HK-2 (cell line): Measurements from ENCODE around the gene PRKRIP1.
"Not testable (repeated sequence)": the region's sequence is repeated elsewhere in the genome, so short reads cannot be mapped to it uniquely, and the experiment has no call there.

ENCODE experiments used
- DNase-seq: peaks from one replicate; pipeline ENCODE4 v3.0.0-alpha.2; 2018; ENCODE audit not compliant: unreplicated experiment

Gene PRKRIP1

DNA sequence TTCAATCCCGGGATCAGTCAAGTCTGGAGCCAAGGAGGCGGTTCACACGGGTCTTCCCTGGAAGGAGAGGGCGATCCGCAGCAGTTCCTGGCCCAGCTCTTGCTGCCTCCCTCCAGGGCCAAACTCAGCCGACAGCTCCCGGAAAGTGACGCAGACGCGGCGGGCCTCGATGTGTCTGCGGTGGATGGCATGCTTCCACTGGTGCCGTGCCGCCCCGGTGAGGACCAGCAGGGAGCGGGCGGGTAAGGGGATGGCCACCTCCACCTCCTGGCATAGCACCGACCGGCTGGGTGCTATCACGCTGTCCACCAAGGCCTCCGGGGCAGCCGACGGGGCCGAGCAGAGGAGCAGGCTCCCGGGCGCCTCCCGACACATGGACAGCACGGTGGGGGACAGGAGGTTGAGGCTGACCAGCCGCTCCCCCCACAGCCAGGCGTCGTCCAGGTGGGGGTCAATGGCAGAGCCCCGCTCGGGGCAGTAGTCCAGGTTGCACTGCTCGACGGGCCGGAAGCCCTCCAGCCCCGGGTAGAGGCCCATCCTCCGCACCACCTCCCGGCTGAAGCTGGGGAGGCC is 61.3 kb downstream of the PRKRIP1 start:
- DNase-seq, result no peak

DNA sequence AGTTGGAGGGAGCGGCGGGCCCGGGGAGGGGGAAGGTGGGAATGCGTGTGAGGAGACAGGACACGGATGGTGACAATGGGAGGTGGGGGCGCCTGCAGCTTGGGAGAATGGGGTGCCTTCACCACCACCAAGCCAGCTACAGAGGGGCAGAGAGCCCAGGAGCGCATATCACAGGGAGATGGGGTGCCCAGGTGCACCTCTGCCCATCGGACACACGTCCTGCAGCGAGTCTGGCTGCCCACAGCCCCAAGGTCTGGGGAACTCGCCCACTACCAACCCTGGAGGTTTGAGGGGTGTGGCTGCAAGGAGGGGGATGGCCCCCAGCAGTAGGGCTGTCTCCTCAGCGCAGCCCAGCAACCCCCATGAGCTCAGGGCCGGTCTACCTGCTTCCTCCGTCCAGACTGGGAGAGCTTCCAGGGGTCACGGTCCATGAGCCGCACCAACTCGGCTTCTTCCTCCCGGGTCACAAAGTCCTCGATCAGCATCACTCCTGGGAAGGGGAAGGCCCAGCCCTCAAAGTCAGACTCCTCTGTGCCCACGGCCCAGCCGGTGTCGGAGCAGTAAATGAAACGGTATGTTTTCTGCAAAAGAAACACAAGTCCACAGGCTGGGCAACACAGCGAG is 63.2 kb downstream of the PRKRIP1 start:
- no peak for DNase-seq

DNA sequence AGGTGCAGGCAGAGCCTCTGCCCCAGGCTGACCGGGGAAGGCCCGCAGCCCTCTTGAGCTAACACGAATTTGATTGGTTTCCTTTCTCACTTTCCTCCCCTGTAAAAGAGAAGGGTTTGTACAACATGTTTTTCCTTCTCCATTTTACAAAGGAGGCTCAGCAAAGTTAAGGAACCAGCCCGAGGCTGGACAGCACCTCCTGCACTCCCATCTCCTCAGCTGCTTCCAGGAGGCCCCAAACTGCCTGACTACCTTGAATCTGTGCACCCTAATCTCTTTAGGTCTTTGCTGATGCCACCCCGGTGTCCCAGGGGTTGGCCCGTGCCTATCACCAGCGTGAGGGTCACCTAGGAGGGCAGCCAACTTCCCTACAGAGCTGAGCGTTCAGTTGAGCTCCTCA is 64.3 kb downstream of the PRKRIP1 start:
- DNase-seq, result no peak

DNA sequence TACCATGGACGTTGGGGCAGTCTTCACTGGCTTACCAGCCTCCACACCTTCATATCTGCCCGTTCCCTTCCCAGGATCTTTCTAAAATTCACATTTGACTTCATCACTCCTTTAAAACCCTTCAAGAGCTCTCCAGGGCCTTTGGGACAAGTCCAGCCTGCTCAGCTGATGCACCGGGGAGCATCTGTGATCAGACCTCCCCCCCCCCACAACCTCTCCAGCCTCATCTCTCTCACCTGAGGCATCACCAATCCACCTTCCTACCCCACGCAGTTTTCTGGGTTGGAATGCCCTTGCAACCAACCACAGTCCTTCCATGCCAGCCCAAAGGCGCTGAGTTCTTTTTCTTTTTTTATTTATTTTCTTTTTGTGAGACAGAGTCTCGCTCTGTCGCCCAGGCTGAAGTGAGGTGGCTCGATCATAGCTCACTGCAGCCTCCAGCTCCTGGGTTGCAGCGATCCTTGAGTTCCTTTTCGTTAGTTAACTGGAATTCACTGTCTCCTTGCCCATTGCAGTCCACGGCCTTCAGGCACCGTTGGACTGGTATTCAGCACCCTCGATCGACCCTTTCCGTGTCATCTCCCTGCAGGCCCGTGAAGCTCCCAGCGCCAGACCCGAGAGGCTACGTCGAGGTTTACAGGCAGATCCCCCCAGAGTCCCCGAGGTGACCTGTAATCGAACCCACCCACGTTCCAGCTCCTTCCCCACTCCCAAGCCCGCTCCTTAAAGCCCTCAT is 67.8 kb downstream of the PRKRIP1 start:
- no peak for DNase-seq

DNA sequence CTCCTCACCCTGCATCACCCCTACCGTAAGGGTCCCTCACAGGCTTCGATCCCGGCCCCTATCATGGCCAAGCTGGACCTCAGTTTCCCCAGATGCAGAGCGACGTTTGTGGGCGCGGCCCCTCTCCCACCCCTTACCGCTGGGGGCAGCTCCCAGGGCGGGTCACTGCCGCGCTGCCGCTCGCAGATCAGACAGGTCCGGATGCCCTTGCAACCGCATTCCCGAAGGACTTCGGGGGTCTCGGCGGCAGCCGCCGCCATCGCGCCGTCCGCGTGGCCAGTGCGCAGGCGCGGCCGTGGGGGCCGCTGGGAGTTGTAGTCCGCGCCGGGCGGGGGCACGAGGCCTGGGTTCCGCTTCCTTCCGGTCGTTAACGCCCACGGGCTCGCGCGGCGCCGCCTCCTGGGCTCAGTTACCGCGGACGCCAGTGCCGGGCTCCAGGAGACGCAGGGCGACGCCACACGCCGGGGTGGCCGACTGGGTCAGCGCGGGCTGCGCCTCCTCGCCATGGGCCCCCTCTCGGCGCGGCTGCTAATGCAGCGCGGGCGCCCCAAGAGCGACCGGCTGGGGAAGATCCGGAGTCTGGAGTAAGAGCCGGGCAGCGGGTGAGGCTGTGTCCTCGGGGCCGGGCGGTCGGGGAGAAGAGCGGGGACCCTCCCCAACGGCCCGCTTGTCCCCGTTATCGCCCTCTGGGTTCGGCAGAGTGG is 68.6 kb downstream of the PRKRIP1 start, which contains the start of the genes ALKBH4 and LRWD1:
TSS of gene ALKBH4 (minus strand) at position 287 of the 704 bp plus-strand sequence. CDS start at position 260, 27 bp downstream.
TSS of gene LRWD1 (plus strand) at position 408 of the 704 bp plus-strand sequence. CDS start at position 505, 97 bp downstream.
- DNase-seq, result peak; percentile 96

DNA sequence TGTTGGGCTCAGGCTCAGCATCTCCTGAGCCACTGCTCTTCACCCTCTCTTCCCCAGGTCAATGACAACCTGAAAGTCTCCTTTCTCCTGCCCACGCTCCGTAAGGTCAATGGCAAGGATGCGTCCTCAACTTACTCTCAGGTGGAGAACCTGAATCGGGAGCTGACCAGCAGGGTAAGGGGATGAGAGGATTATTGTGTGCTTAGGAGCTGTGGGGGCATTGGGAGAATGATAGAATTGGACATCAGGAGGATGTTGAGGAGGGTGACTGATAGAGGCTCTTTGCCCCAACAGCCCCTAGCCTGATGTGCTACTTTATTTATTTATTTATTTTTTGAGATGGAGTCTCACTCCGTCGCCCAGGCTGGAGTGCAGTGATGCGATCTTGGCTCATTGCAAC is 69.9 kb downstream of the PRKRIP1 start:
- no peak for DNase-seq

DNA sequence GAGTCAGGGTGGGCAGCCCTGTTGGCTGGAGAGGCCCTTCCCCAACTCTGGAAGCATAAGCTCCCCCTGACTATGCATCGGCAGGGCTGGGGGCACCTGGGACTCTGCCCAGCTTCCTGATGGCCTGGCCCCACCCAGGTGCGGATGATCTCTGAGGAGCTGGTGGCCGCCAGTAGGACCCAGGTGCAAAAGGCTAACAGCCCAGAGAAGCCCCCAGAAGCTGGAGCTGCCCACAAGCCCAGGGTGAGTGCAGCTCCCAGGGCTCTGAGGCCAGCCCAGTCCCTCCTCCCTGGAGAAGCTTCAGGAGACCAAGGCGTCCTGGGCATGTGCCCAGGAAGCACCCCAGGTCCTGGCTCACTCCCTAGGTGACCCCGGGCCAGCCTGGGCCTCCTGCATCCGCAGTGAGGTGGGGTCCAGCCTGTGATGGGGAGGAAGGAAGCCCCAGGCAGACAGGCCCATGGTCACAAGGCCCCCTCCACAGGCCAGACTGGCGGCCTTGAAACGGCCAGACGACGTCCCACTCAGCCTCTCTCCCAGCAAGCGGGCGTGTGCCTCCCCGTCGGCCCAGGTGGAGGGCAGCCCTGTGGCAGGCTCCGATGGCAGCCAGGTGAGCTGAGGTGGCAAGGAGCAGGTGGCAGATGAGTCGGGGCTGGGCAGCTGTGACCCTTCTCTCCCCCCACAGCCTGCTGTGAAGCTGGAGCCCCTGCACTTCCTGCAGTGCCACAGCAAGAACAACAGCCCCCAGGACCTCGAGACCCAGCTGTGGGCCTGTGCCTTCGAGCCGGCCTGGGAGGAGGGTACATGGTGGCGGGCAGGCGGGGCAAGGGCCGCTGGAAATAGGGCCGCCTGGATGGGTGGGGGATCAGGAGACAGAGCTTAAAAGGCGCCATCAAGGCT is 71.7 kb downstream of the PRKRIP1 start:
- DNase-seq, result no peak

DNA sequence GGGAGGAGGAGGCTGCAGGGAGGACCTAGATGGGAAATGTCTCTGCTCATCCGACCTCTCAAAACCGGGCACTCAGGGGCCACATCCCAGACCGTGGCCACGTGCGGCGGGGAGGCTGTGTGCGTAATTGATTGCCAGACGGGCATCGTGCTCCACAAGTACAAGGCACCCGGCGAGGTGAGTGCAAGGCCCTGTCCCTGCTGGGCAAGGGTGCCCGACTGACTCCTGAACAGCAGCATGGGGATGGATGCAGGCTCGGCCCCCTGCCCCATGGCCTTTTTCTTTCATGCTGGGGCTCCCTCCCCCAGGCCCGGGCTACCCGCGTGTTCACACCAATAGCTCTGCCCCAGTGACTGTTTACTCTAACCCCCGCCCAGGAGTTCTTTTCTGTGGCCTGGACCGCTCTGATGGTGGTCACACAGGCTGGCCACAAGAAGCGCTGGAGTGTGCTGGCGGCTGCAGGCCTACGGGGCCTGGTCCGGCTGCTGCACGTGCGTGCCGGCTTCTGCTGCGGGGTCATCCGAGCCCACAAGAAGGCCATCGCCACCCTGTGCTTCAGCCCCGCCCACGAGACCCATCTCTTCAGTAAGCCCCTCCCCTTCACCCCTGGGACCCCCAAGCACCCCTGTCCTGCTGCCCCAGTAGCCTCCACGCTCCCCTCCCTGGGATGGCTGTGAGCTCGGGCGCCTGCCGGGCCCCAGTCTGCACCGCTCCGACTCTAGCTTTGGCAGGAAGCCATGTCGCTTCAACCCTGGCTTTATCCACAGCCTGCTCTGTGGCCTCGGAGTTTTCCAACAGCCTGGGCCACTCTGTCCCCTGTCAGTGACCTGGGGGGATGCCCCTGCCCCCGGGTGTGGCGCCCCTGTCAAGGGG is 72.6 kb downstream of the PRKRIP1 start:
- DNase-seq, result no peak

DNA sequence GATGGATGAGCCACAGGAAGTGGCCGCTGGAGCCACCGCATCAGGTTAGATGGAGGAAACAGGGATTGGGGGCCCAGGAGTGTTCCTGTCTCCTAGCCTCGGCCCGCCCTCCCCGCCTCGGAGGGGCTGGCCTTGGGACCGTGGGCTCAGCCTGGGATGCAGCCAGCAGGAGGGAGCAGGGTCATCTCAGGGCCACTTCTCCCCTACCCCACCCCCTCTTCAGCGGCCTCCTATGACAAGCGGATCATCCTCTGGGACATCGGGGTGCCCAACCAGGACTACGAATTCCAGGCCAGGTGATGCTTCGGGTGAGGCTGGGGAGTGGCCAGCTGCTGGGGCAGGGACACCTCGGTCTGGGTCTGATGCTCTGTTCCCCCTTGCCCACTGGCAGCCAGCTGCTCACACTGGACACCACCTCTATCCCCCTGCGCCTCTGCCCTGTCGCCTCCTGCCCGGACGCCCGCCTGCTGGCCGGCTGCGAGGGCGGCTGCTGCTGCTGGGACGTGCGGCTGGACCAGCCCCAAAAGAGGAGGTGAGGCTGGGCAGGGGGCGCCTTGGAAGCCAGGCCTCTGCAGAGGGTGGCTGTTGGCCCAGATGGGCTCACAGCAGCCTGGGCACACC is 73.3 kb downstream of the PRKRIP1 start:
- no peak for DNase-seq

DNA sequence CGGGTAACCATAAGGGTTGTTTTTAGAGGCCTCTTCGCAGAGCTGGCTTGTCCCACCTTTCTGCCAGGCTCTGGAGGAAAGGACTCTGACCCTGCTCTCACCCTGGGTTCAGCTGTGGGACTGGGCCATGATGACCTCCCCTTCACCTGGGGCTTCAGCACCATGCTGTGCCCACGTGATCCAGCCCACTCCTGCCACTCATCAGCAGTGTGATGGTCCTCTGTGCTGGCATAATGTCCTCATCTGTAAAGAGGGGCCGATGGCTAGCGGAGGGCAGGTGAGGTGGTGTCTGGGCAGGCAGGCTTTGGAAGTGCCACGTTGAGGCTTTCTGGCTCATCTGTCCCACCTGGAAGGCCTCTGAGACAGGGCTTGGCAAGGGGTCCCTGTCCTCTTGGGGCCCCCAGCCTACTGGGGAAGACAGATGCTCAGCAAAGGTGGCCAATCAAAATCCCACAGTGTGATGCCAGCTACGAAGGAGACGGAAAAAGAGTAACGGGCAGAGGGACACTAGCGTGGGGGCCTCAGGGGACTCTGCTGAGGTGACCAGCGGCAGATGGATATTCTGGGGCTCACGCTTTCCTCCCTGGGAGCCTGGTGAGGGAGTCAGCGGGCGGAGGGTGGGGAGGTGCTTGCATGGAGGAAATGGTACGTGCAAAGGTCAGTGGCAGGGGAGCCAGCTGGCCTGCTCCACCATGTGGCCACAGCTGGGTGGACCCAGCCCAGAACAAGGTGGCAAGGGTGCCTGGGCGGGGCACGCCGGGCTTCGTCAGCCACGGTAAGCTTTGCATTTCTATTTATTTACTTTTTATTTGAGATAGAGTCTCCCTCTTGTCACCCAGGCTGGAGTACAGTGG is 74.0 kb downstream of the PRKRIP1 start:
- no peak for DNase-seq

DNA sequence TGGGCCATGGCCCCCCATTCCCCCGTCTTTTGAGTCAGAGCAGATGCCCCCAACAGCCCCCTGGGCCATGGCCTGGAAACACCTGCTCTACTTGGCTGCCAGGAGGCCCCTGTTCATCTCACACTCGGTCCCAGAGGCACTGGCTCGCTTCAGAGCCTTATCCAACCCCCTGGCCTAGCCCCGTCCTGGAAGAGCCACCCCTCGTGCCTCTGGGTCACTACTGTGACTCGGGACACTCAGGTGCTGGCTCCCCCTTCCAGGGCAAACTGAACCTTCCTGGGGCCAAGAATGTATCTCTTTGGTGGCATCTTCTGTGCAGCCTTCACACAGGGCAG is 75.6 kb downstream of the PRKRIP1 start:
- no peak for DNase-seq

DNA sequence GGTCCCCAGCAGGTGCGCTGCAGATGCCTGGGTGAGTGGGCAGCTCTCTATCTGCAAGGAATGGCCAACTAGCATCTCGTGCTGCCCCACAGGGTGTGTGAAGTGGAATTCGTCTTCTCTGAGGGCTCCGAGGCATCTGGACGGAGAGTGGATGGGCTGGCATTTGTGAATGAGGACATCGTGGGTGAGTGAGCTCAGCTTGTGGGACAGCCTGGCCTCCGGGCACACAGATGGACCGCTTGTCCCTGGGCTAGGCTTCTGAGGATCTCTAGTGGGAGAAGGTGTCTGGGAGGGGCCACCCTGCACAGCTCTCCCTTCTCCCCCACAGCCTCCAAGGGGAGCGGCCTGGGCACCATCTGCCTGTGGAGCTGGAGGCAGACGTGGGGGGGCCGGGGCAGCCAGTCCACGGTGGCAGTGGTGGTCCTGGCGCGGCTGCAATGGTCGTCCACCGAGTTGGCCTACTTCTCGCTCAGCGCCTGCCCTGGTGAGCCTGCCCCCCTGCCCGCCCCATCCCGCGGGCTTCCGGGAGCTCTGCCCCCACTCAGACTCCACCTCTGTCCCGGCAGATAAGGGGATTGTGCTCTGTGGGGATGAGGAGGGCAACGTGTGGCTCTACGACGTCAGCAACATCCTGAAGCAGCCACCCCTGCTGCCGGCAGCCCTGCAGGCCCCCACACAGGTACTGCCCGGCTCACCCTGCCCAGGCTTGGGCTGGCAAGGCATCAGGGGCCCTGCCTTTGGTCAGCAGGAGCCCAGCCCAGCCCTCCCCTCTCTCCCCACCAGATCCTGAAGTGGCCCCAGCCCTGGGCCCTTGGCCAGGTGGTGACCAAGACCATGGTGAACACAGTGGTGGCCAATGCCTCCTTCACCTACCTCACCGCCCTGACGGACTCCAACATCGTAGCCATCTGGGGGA is 76.2 kb downstream of the PRKRIP1 start:
- DNase-seq, result no peak

DNA sequence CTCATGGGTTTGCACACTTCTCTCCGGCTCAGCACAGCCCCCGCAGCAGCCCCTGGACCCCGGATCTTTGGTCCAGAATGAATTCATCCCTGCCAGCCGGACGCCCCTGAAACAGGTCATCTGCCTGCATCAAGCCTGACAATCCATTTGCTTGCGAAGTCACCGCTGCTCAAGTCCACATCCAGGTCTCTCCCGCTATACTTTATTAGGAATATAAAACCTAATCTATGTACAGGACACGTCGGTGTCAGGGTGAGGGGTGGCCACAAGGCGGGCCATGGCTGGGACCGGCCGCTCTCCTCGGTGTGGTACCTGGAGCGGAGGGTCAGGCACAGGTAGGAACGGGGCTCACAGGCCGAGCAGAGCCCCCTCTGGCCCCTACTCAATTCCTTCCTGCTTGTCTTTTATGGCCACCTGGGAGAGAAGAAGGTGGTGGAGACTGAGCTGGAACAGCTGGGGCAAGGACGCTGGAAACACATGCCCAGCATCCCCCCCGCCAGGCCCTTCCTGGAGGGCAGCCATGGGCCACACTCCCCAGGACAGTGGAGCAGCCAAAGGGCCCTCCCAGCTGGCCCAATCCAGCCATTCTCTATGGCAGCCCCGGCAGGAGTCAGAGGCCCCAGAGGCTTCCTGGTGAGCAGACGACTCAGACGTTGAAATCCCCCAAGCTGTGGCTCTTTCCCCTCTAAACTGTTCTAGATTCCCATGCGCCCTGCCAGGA is 77.3 kb downstream of the PRKRIP1 start:
- no peak for DNase-seq

DNA sequence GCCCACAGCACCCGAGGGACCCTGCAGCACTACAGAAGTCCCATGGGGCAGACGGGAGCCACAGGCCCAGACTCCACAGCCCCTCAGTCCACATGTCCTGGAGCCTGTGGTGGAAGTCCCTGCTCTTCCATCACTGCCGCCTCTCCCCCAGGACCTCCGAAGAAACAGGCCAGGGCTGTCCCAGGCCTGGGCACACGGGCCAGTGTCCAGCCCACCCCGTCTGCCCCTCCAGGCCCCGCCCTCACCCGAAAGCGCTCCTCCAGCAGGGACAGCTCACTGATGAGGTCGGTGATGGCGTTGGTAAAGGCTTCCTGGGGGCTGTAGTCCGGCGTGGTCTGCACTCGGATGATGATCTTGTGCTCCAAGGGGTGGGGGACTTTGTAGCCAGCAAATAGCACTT is 78.0 kb downstream of the PRKRIP1 start:
- DNase-seq, result not testable (repeated sequence)

DNA sequence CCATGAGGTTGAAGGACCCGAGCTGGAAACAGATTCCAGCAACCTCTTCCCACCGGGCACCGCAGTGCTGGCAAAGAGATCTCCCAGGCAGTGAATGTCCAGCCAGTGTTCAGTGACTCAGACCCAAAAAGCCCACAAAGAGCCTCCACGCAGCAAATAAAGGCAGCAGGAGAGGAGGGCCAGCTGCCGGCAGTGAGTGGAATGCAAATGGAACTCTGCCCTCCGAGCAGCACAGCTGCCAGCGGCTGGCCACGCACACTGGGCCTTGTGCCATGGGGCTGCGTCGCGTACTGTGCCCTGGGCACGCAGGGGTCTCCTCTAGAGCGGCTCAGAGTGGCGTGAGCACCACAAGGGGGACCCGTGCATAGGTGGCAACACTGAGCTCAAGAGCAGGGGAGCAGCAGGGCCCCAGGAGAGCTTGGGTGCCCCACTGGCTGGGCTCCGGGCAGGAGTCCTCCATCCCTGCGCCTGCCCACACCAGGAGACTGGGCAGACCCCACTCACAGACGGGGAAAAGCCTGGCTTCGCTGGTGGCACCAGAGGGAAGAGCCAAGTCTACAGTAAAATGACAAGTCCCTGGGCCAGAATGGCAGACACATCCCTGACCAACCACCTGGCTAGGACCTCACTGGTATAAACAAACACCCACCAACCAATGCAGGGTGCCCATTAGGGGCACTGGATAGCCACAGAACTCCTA is 78.7 kb downstream of the PRKRIP1 start:
- DNase-seq, result not testable (repeated sequence)
